SK-N-SH treated with all-trans-retinoic acid at 6 μM for 48 hours (cell line): ENCODE data around the gene DDT.

Source experiments
- ATAC-seq: fragments of 200-7000 bp; cut with Tn5 transposase; 3 replicates; pipeline ENCODE4 v1.9.1; 2020; ENCODE audit warnings: mild to moderate bottlenecking, moderate library complexity
- ARNTL ChIP-seq: fragments of 450-650 bp; formaldehyde crosslinking; IDR thresholded peaks from 2 replicates; pipeline ENCODE4 v1.5.0; 2020; ENCODE audit warnings: low read depth, mild to moderate bottlenecking, moderate library complexity, borderline replicate concordance
- BACH2 ChIP-seq: fragments of 250-450 bp; sonication (Bioruptor Pico); IDR thresholded peaks from 2 replicates; pipeline ENCODE4 v1.9.0; 2021; ENCODE audit warnings: mild to moderate bottlenecking, borderline replicate concordance
- CREB5 ChIP-seq: fragments of 250-450 bp; sonication (Bioruptor Pico); IDR thresholded peaks from 2 replicates; pipeline ENCODE4 v1.5.1; 2020; ENCODE audit warnings: low read depth, mild to moderate bottlenecking, moderate library complexity
- CSDC2 ChIP-seq: fragments of 250-450 bp; sonication (Bioruptor Pico); IDR thresholded peaks from 2 replicates; pipeline ENCODE4 v1.5.0; 2020; ENCODE audit warnings: mild to moderate bottlenecking, moderate library complexity
- CSRNP3 ChIP-seq: fragments of 250-450 bp; sonication (Bioruptor Pico); IDR thresholded peaks from 2 replicates; pipeline ENCODE4 v1.5.1; 2021; ENCODE audit warnings: mild to moderate bottlenecking, moderate library complexity
- ESRRG ChIP-seq: fragments of 250-450 bp; sonication (Bioruptor Pico); IDR thresholded peaks from 2 replicates; pipeline ENCODE4 v1.6.1; 2021; ENCODE audit warnings: mild to moderate bottlenecking
- GLIS3 ChIP-seq: fragments of 250-450 bp; sonication (Bioruptor Pico); IDR thresholded peaks from 2 replicates; pipeline ENCODE4 v1.5.0; 2020; ENCODE audit warnings: mild to moderate bottlenecking, moderate library complexity
- ISL1 ChIP-seq: fragments of 250-450 bp; sonication (Bioruptor Pico); IDR thresholded peaks from 2 replicates; pipeline ENCODE4 v2.1.2; 2022; ENCODE audit warnings: mild to moderate bottlenecking, moderate library complexity
- OSR1 ChIP-seq: fragments of 250-450 bp; sonication (Bioruptor Pico); IDR thresholded peaks from 2 replicates; pipeline ENCODE4 v1.8.0; 2022; ENCODE audit warnings: moderate library complexity, mild to moderate bottlenecking, inconsistent platforms
- PATZ1 ChIP-seq: fragments of 250-450 bp; sonication (Bioruptor Pico); IDR thresholded peaks from 2 replicates; pipeline ENCODE4 v1.8.0; 2020; ENCODE audit warnings: mild to moderate bottlenecking, moderate library complexity, borderline replicate concordance
- RARB ChIP-seq: fragments of 250-450 bp; sonication (Bioruptor Pico); IDR thresholded peaks from 2 replicates; pipeline ENCODE4 v1.8.0; 2021; ENCODE audit warnings: mild to moderate bottlenecking, moderate library complexity
- SNAI2 ChIP-seq: fragments of 250-450 bp; sonication (Bioruptor Pico); IDR thresholded peaks from 2 replicates; pipeline ENCODE4 v1.5.0; 2020; ENCODE audit warnings: mild to moderate bottlenecking, moderate library complexity
- TCF4 ChIP-seq: fragments of 250-450 bp; sonication (Bioruptor Pico); IDR thresholded peaks from 2 replicates; pipeline ENCODE4 v1.8.0; 2021; ENCODE audit warnings: mild to moderate bottlenecking, moderate library complexity, borderline replicate concordance
- TOX ChIP-seq: fragments of 250-450 bp; sonication (Bioruptor Pico); IDR thresholded peaks from 2 replicates; pipeline ENCODE4 v1.8.0; 2021; ENCODE audit warnings: mild to moderate bottlenecking, moderate library complexity, borderline replicate concordance
- TSHZ2 ChIP-seq: fragments of 250-450 bp; sonication (Bioruptor Pico); IDR thresholded peaks from 2 replicates; pipeline ENCODE4 v1.5.0; 2020; ENCODE audit warnings: mild to moderate bottlenecking, moderate library complexity
- ZC3H10 ChIP-seq: fragments of 250-450 bp; sonication (Bioruptor Pico); IDR thresholded peaks from 2 replicates; pipeline ENCODE4 v1.5.1; 2021; ENCODE audit warnings: mild to moderate bottlenecking, moderate library complexity
- ZNF565 ChIP-seq: fragments of 450-650 bp; formaldehyde crosslinking; conservative IDR thresholded peaks from 2 replicates; pipeline ENCODE4 v1.5.0; 2020; ENCODE audit warnings: low read depth, mild to moderate bottlenecking, moderate library complexity
- ZNF8 ChIP-seq: fragments of 450-650 bp; formaldehyde crosslinking; IDR thresholded peaks from 2 replicates; pipeline ENCODE4 v1.5.0; 2020; ENCODE audit warnings: mild to moderate bottlenecking, moderate library complexity
- TF ChIP-seq, protein P1 (sequence below): fragments of 250-450 bp; sonication (Bioruptor Pico); IDR thresholded peaks from 2 replicates; pipeline ENCODE4 v1.8.0; 2021; ENCODE audit warnings: low read depth, mild to moderate bottlenecking, moderate library complexity, borderline replicate concordance

DDT gene

DNA sequence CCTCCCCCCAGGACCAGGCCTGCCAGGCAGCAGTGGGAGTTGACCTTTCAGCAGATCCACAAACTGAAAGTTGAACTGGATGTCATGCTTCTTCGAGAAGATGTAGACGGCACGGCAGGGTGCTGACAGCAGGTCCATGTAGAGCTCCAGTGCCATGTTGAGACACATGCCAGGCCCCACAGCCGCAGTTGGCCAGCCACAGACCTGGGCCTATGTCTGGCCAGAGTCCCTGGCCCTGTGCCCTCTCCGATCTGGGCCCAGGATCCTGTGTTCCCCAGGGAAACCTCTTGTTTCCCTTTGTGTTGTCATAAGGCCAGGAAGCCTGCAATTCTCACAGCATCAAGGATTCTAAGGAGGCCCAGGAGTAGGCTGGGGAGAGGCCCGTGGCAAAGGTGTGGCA lies 31.0 kb upstream of the DDT start, which contains the start of gene GSTT4:
Gene GSTT4 (minus strand): TSS at position 253 of the 400 bp plus-strand sequence. CDS start 97 bp downstream, at position 156.
- TF ChIP-seq CSRNP3 (CRISPR knock-in tag): no peak
- no peak for TF ChIP-seq PATZ1 (CRISPR knock-in tag)
- no peak for TF ChIP-seq TOX
- no peak for TF ChIP-seq CREB5 (CRISPR knock-in tag)
- TF ChIP-seq, all 23 proteins: peak for 0
- no peak for ATAC-seq

DNA sequence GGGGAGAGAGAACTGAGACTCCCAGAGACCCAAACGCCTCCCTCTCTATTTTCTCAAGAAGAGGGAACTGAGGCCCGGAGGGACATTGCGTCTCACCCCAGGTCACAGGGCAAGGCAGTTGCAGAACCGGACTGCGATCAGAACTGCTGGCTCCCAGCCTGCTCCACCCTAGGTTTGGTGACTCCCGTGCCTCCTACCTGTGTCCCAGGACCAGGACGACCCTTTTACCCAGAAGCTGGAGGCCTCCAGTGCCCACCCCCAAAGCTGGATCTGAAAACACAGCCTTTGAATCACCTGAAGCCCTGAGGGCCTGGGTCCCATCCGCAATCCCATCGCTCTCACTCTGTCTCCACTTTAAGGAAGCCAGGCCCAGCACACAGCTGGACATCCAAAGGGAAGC lies 29.6 kb upstream of the DDT start:
- no peak for TF ChIP-seq OSR1 (CRISPR knock-in tag)
- TF ChIP-seq RARB (CRISPR knock-in tag): no peak
- TF ChIP-seq CSDC2: no peak
- no peak for ATAC-seq

DNA sequence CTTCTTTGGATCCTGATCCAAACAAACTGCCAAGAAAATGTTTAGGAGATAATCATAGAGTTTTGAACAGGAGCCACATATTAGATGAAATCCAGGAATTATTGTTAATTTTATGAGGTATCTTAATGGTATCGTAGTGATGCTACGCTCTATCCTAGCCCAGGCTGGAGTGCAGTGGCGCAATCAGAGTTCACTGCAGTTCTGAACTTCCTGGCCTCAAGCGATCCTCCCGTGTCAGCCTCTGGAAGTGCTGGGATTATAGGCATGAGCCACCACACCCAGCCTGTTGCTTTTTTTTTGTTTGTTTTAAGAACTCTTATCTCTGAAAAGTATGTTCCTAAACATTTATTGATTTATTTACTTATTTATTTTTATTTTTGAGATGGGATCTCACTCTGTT lies 28.6 kb upstream of the DDT start:
- TF ChIP-seq ESRRG (CRISPR knock-in tag): no peak
- TF ChIP-seq SNAI2 (CRISPR knock-in tag): no peak
- no peak for TF ChIP-seq TSHZ2 (CRISPR knock-in tag)
- TF ChIP-seq ZNF8 (CRISPR knock-in tag): no peak
- TF ChIP-seq, protein P1, sequence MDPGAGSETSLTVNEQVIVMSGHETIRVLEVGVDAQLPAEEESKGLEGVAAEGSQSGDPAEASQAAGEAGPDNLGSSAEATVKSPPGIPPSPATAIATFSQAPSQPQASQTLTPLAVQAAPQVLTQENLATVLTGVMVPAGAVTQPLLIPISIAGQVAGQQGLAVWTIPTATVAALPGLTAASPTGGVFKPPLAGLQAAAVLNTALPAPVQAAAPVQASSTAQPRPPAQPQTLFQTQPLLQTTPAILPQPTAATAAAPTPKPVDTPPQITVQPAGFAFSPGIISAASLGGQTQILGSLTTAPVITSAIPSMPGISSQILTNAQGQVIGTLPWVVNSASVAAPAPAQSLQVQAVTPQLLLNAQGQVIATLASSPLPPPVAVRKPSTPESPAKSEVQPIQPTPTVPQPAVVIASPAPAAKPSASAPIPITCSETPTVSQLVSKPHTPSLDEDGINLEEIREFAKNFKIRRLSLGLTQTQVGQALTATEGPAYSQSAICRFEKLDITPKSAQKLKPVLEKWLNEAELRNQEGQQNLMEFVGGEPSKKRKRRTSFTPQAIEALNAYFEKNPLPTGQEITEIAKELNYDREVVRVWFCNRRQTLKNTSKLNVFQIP (CRISPR knock-in tag): no peak
- no peak for TF ChIP-seq BACH2
- no peak for TF ChIP-seq ARNTL (CRISPR knock-in tag)
- TF ChIP-seq RARB (CRISPR knock-in tag): no peak
- no peak for TF ChIP-seq OSR1 (CRISPR knock-in tag)
- no peak for TF ChIP-seq GLIS3 (CRISPR knock-in tag)
- TF ChIP-seq TCF4: no peak
- no peak for TF ChIP-seq CREB5 (CRISPR knock-in tag)
- no peak for TF ChIP-seq PATZ1 (CRISPR knock-in tag)
- TF ChIP-seq ZC3H10 (CRISPR knock-in tag): no peak
- TF ChIP-seq ZNF565 (CRISPR knock-in tag): no peak
- TF ChIP-seq ISL1 (CRISPR knock-in tag): no peak
- TF ChIP-seq, all 23 proteins: peak for 0
- ATAC-seq: no peak
